ENCODE measurements around the gene SNX2.
"Not testable (repeated sequence)": the region's sequence is repeated elsewhere in the genome, so short reads cannot be mapped to it uniquely, and the experiment has no call there.

SNX2 gene

DNA sequence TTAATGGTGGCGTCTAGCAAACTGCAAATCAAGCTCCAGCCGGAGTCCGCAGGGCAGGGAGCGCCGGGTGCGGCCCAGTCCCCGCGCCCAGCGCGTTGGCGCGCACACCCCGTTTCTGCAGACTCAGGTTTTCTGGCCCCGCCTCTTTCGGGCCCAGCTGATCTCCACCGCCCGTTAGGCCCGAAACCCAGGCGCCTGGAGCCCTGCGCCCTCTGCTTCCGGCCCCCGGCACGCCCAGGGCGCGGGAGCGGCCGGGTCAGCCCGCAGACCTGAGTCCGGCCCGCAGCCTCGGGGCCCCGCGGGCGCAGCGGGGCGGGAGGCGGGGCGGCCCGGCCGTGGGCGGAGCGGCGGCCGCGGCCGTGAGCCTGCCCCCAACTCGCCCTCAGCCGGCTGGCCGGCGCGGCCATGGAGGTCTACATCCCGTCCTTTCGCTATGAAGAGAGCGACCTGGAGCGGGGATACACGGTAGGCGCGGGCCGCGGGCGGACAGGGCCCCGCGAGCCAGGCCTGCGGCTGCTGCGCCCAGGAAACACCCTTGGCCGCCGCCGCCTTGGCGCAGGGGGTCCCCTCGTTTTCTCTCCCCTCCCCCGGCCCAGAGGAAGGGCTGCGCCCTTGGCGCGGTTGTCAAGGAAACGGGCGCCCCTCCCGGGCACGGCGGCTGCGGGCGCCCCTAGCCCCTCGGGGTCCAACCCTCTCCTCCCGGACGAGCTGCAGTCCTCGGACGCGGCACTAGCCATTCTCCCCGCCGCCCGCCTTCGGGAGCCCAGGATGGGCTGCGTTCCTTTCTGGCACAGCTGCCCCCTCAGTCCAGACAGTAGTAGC lies 70.6 kb downstream of the SNX2 start, which contains the start of gene SNX24:
Gene SNX24, plus strand, starts transcription at position 385 of the 822 bp plus-strand sequence. Its CDS starts 21 bp downstream, at position 406.
- DNase-seq, result peak; percentile 68 to 74

DNA sequence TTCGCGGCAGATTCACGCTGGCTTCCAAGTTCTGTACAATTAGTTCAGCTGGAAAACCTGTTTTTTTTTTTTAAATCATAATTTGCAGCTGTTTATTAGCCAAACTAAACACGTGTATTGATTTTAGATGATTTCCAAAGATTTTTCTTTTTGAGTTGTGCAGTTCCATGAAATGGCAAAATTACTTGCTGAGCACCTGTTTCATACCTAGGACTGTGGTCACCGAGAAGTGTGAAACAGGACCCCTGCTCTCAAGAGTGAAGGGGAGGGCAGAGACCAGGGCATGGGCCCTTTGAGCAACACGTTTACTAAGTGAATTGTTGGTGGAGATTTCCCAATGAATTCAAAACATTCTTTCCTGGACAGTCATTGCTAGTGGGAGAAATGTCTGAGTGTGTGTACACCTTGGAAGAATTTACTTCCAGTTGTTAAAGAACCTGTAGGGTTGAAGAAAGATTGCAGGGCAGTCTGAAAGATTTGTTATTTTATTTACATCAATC lies 71.2 kb downstream of the SNX2 start:
- no peak for DNase-seq

DNA sequence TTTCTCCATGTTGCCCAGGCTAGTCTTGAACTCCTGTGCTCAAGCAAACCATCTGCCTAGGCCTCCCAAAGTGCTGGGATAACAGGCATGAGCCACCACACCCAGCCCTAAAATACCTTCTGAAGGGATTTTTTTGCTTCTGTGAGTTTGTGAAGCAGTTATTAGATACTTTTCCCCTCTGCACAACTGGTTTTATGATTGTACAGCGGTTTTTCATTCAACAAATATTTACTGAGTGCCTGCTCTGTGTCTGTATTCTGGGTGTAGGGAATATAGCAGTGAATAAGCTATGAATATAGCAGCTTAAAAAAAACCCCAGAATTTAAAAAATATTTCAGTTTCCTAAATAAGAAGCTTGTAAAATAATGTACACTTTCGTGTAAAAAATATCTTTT lies 72.8 kb downstream of the SNX2 start:
- no peak for DNase-seq

DNA sequence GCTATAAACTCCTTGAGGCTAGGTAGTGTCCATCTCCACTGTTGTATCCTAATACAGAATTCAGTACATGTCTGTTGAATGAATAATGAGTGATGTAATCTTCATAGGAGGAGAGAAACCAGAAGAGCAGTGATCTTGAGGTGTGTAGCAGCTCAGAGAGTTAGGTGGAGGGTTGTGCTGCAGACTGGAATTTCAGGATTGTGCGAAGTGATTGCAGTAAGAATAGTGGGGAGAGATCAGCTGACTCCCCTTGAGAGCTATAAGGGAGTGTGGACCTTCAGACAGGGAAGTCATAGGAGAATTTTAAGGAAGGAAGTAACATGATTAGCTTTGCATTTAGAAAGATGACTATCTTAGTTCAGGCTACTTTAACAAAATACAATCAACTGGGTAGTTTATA lies 74.9 kb downstream of the SNX2 start:
- DNase-seq, result peak; percentile 55 to 71

DNA sequence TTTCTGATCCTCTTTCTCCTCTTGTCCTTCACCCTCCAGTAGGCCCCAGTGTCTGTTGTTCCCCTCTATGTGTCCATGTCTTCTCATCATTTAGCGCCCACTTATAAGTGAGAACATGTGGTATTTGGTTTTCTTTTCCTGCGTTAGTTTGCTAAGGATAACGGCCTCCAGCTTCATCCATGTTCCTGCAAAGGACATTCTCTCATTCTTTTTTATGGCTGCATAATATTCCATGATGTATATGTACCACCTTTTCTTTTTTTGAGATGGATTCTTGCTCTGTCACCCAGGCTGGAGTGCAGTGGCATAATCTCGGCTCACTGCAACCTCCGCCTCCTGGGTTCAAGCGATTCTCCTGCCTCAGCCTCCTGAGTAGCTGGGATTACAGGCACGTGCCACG lies 82.7 kb downstream of the SNX2 start:
- DNase-seq, result not testable (repeated sequence)

DNA sequence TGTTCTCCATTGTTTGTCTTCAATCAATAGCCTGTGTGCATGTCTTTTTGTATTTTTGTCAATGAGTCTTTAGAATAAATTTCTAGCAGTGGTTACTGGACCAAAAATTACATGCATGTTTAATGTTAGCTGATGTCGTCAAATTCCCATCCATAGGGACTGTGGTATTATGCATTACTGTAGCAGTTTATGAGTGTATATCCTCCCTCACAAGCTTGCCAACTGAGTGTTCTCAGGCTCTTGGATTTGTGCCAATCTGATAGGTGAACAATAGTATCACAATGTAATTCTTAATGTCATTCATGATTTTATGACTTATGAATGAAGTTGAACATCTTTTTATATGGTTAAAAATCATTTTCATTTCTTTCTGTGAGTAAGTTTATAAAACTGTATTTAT lies 83.6 kb downstream of the SNX2 start:
- DNase-seq, result no peak

DNA sequence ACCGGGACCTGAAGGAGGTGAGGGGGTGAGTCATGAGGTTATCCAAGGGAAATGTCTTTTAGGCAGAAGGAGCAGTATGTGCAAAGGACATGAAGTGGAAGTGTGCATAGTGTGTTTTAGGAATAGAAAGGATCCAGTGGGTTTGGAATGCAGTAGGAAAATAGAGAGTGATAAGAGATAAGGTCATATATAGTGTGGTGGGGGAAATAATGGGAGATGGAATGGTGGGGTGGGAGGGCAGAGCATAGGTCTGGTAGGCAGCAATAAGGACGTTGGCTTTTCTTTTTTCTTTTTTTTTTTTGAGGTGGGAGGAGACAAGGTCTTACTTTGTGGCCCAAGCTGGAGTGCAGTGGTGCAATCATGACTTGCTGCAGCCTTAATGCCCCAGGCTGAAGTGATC lies 88.4 kb downstream of the SNX2 start:
- no peak for DNase-seq

DNA sequence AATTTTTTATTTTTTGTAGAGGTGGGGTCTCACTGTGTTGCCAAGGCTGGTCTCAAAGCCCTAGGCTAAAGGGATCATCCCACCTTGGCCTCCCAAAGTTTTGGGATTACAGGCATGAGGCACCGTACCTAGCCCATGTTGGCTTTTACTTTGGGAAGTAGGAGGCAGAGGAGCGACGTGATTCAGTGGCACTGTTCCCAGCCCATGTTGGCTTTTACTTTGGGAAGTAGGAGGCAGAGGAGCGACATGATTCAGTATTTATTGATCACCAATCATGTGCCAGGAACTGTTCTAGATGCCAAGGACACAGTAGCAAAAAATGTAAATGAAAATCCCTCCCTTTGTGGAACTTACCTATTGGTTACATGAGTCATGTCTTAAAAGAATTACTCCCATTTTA lies 88.8 kb downstream of the SNX2 start:
- no peak for DNase-seq

DNA sequence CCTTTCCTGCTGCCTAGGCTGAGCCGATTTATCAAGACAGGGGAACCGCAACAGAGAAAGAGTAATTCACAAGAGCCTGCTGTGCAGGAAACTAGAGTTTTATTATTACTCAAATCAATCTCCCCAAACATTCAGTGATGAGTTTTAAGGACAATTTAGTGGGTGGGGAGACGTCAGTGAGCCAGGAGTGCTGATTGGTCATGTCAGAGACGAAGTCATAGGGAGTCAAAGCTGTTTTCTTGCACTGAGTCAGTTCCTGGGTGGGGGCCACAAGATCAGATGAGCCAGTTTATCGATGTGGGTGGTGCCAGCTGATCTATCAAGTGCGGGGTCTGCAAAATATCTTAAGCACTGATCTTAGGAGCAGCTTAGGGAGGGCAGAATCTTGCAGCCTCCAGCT lies 89.5 kb downstream of the SNX2 start:
- no peak for DNase-seq

DNA sequence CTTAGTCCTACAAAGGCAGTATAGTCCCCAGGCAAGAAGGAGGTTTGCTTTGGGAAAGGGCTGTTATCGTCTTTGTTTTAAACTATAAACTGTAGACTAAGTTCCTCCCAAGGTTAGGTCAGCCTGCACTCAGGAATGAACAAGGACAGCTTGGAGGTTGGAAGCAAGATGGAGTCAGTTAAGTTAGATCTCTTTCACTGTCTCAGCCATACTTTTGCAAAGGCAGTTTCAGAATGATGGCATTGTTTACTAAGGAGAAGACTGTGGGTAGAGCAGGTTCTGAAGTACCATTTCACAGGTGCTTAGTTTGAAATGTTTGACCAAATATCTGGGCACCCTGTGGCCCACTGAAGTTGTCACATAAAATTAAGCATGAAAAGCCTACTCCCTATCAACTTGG lies 90.0 kb downstream of the SNX2 start:
- DNase-seq, result no peak

DNA sequence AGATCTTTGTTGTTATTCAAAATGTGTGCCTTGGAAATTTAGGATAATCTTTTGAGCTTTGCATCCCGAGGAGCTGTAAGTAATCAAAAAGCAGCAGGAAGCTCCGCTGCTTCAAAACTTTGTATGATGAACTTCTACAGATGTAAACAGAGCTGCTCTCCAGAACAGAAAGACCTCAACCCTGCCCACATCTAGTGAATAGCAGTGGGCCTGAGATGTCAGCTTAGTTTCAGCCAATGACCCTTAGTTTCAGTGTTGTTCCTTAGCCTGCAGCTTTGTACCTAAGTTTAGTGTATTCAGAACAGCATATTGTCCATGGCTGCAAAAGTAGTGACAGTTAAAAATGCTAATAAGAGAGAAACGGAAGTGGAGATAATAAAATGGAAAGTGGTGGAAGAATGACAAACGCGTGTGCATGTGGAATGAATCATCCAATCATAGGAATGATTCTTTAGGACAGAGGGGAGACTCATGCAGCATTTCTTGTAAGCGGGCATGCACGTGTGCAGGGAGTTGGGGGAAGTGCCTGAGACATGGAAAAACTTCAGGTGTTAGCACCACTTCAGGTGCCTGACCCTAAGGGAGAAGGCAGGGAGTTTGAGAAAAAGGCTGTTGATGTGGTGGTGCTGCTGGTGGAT lies 95.5 kb downstream of the SNX2 start:
- no peak for DNase-seq

DNA sequence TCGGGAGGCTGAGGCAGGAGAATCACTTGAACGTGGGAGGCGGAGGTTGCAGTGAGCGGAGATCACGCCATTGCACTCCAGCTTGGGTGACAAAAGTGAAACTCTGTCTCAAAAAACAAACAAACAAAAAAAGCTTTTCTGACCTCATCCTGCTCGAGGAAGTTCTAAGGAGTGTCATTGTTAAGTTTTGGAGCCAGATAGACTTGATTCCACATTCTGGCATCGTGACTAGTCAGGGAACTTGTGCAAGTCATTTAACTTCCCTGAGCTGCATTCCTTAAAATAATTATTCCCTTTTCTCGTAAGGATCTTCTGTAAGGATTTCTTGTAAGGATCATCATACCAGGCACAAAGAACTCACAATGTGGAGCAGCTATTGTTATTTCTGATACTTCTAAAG lies 96.8 kb downstream of the SNX2 start:
- peak in 1 of 2 donors; percentile 60 for DNase-seq

DNA sequence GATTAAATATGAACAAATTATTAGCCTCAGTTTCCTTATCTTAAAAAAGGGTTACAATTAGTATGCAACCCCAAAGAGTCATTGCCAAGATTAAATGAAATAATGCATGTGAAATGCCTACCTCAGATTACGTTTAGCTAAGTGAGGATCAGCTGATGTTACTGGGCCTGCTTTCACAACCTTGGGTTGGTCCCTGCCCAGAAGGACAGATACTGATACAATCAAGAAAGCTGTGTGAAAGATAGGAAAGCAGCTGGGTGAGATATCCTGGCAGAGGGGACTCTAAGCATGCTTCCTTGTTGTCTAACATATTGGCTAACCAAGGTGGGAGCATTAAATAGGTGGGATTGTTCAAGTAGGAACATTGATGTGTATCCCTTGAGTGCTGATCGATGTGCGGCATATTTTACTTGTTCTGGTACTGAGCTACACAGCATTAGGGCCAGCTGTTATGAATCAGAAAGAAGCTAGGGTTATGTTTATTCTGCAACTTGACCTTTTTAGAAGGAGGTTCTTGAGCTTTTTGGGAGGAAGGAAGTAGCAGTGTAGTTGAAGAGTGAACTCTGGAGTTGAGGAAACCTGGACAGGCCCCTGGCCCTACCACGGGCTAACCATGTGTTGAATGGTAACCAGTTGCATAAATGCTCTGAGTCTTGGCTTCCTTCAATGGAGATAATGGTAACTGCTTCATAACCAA lies 99.4 kb downstream of the SNX2 start:
- no peak for DNase-seq

DNA sequence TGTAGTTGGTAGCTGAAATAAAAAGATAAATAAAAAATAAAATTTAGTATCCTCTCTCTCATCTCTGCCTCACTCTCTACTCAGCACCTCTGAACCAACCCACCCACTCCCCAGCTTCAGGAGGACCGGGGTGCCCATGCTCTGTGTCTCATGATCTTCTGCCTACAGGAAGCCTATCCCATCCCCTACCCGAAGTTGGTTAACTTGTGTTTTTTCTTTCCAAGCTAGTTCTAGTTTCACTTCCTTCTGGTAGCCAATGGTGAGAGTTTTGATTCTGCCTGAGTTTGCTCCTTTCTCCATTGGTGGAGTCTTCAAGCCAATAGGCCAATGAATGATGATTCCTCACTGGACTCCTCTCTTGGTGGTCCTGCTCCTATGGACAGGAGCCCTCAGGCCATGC lies 102.6 kb downstream of the SNX2 start:
- peak; percentile 68 to 82 for DNase-seq

DNA sequence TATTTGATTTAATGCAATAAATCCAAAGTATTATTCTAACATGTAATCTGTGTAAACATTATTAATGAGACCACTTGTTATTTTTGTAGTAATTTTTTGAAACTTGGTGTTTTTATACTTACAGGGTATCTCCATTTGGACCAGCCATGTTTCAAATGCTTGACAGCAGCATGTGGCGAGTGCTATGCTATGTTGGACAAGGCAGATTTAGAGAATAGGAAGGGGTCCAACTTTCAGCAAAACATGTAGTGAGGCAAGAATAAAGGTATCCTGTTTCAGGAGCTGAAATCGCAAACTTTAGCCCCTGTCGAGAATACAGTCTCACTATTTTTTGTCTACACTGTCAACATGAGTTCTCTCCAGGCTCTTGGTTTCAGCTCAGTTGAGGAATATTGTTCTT lies 104.2 kb downstream of the SNX2 start:
- no peak for DNase-seq

All from inflammatory macrophage treated with lipopolysaccharide for 1 hour (primary cell).